SH-SY5Y (cell line): ENCODE results near the gene NXT1.

Source experiments
- GATA2 ChIP-seq: IDR thresholded peaks from 2 replicates; pipeline ENCODE4 v1.6.1; 2011; ENCODE audit warnings: mild to moderate bottlenecking, low read depth, low read length
- GATA3 ChIP-seq: IDR thresholded peaks from 2 replicates; pipeline ENCODE4 v1.6.1; 2011; ENCODE audit warnings: low read depth, mild to moderate bottlenecking, low read length, moderate library complexity

DNA sequence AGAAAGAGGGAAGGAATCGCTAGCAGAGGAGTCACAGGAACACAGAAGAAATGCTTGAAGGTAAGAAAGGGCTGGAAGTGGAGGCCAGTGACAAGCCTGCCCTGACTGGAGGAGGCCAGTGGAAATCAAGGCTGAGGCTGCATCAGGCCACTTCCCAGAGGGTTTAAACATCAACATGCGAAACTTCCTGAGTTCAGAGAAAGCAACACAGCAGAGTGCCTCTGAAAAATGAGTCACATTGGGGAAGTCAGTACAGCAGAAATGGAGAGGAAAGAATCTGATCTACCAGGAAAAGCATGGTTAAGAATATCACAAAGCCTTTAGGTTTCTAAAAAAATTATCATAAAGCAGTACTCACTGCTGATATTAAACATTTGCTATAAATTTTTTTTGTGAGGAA lies 47.4 kb downstream of the NXT1 start:
- no peak for TF ChIP-seq GATA2
- no peak for TF ChIP-seq GATA3
